HFFc6 (cell line): Measurements from ENCODE around the gene DLG1. TPM values are rescaled to one million over a fixed set of nuclear protein-coding genes. Genes with fewer than 3 reads are reported as not detected.
A peak's percentile ranks its signal among the peaks of the same experiment; 100 is the strongest.

Source experiments
- DNase-seq: peaks from one replicate; pipeline ENCODE4 v3.0.0-alpha.2; 2018
- H3K27ac Mint-ChIP-seq: 2 replicates; pipeline ENCODE4 v1.8.0; 2020; ENCODE audit warnings: mild to moderate bottlenecking, mixed read lengths
- H3K27me3 Mint-ChIP-seq: 2 replicates; pipeline ENCODE4 v1.8.0; 2021; ENCODE audit warnings: mild to moderate bottlenecking, moderate library complexity, mixed read lengths; ENCODE audit not compliant: insufficient read depth
- H3K36me3 Mint-ChIP-seq: 2 replicates; pipeline ENCODE4 v1.8.0; 2021; ENCODE audit warnings: low read depth, mixed read lengths
- H3K4me1 Mint-ChIP-seq: 2 replicates; pipeline ENCODE4 v1.8.0; 2020; ENCODE audit warnings: low read depth, mixed read lengths
- H3K4me3 Mint-ChIP-seq: 2 replicates; pipeline ENCODE4 v1.8.0; 2020; ENCODE audit warnings: mild to moderate bottlenecking, moderate library complexity, mixed read lengths
- H3K9me3 Mint-ChIP-seq: 2 replicates; pipeline ENCODE4 v1.8.0; 2020; ENCODE audit warnings: mild to moderate bottlenecking, mixed read lengths
- CTCF ChIP-seq: fragments of 200-600 bp; sonication (generic); IDR thresholded peaks from 2 replicates; pipeline ENCODE4 v1.5.0; 2021; ENCODE audit warnings: antibody characterized with exemption, mild to moderate bottlenecking
- total RNA-seq, 6 experiments: library from RNA; stranded (reverse); fragmentation: NEBNext Ultra II Directional; extraction: Animal tissue kit (Norgen Biotek cat#: 25700); gene quantifications; 2 replicates in 1 of 6; 3 replicates in 5 of 6; pipeline ENCODE4 v1.2.3, GENCODE V29; 2021

Gene DLG1
- total RNA-seq, 6 experiments from 2014 or later: 64.8 to 82.5 (median 74.7) TPM

GRCh38 chr3:197317250-197317963 lies 19.0 kb upstream of the DLG1 start:
- Mint-ChIP-seq H3K4me3 (peak overlapping the region; percentile 60), H3K36me3 (peaks cover 23% of the 10 kb centered on the region), H3K27ac (peak overlapping the region; percentile 43; the same call in 1 of the 2 replicates), H3K9me3 (peaks cover 12% of the 10 kb centered on the region), H3K27me3 (peaks cover 1% of the 10 kb centered on the region; the same call in 1 of the 2 replicates), H3K4me1 (peaks cover 18% of the 10 kb centered on the region)
- DNase-seq: peak; percentile 85
- TF ChIP-seq CTCF: no peak

DNA sequence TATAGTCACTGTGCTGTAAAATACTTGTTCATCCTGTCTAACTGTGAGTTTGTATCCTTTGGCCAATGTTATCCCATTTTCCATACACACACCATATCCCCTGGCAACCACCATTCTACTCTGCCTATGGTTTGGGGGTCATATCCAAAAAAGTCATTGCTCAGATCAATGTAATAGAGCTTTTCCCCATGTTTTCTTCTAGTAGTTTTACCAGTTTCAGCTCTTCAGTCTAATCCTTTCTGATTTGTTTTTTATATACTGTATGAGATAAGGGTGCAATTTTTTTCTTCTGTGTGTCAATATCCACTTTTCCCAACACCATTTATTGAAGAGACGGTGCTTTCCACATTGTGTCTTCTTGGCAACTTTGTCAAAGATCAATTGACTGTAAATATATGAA lies 14.0 kb upstream of the DLG1 start:
- no peaks in the 10 kb centered on the region; the same call in none of the 2 replicates for H3K27me3 Mint-ChIP-seq
- no peak for DNase-seq
- no peak overlapping the region for H3K27ac Mint-ChIP-seq
- peaks cover 59% of the 10 kb centered on the region for H3K4me1 Mint-ChIP-seq
- no peak for TF ChIP-seq CTCF
- H3K36me3 Mint-ChIP-seq: peaks cover 14% of the 10 kb centered on the region
- H3K9me3 Mint-ChIP-seq: peaks cover 5% of the 10 kb centered on the region
- H3K4me3 Mint-ChIP-seq: no peak overlapping the region

DNA sequence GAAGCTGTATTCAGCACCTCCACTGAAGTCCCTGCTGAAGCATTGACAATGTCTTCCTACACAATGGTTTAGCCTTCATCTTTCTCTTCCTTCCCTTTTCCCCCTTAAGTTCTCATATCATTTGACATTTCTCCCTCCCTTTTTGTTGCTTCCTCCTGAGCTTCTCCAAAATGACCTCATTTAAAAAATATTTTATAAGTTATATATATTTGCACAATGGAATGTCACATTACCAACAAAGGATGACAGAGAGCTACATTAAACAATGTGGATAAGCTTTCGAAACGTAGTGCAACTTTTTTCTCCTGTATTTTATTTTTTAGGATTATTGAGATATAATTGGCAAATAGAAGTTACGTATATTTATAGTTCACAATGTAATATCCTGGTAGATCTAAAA lies 13.2 kb upstream of the DLG1 start:
- H3K27ac Mint-ChIP-seq: no peak overlapping the region
- no peak overlapping the region for H3K4me3 Mint-ChIP-seq
- H3K27me3 Mint-ChIP-seq: no peaks in the 10 kb centered on the region; the same call in none of the 2 replicates

GRCh38 chr3:197309528-197310361 lies 11.3 kb upstream of the DLG1 start:
- Mint-ChIP-seq H3K4me1 (peaks cover 73% of the 10 kb centered on the region), H3K36me3 (peaks cover 14% of the 10 kb centered on the region), H3K27ac (peak overlapping the region; percentile 87), H3K27me3 (no peaks in the 10 kb centered on the region; the same call in none of the 2 replicates), H3K4me3 (peak overlapping the region; percentile 67), H3K9me3 (peaks cover 5% of the 10 kb centered on the region)
- no peak for TF ChIP-seq CTCF
- DNase-seq: peak; percentile 92

More for the DNA sequence above, 13.2 kb upstream of the DLG1 start:
- no peak for DNase-seq
- Mint-ChIP-seq H3K4me1 (peaks cover 61% of the 10 kb centered on the region), H3K9me3 (peaks cover 5% of the 10 kb centered on the region), H3K36me3 (peaks cover 14% of the 10 kb centered on the region)
- TF ChIP-seq CTCF: no peak

GRCh38 chr3:197308591-197308990 lies 10.2 kb upstream of the DLG1 start:
- Mint-ChIP-seq H3K36me3 (peaks cover 14% of the 10 kb centered on the region), H3K4me1 (peaks cover 73% of the 10 kb centered on the region), H3K27ac (peak overlapping the region; percentile 81), H3K9me3 (peaks cover 5% of the 10 kb centered on the region), H3K27me3 (no peaks in the 10 kb centered on the region; the same call in none of the 2 replicates), H3K4me3 (peak overlapping the region; percentile 67)
- no peak for TF ChIP-seq CTCF
- peak; percentile 32 for DNase-seq
